ENCODE data around the gene CHD9NB. TPM values are rescaled to one million over a fixed set of nuclear protein-coding genes. Genes with fewer than 3 reads are reported as not detected.
"Not testable (repeated sequence)": the region's sequence is repeated elsewhere in the genome, so short reads cannot be mapped to it uniquely, and the experiment has no call there.

The CHD9NB gene
- total RNA-seq, 2 experiments from 2014 or later = 0.15 to 0.27 TPM

- ChIA-PET CTCF (interaction anchor here (0.9 to 1.2 kb wide), 2 partner anchors 25 to 49 kb away, joined by 3 read pairs; partner anchors contain the start of gene CHD9), POLR2A (no interaction called here)
- Mint-ChIP-seq H3K27me3 (no peaks in the 10 kb centered on the region), H3K27ac (no peak overlapping the region), H3K36me3 (ENCODE audit: low read depth) (peaks cover 2% of the 10 kb centered on the region), H3K4me1 (no peaks in the 10 kb centered on the region), H3K4me3 (no peak overlapping the region), H3K9me3 (no peaks in the 10 kb centered on the region)
- no peak for DNase-seq
These were observed 27.8 kb upstream of the CHD9NB start for GRCh38 chr16:53080345-53081031.

- DNase-seq = no peak
- H3K9me3 Mint-ChIP-seq = peaks cover 4% of the 10 kb centered on the region
- no peak overlapping the region for H3K27ac Mint-ChIP-seq
- ChIA-PET CTCF (interaction anchor here (0.6 kb wide), 1 partner anchor 489 kb away, joined by 5 read pairs; no protein-coding TSS in a partner anchor), POLR2A (no interaction called here)
- no peaks in the 10 kb centered on the region for H3K4me1 Mint-ChIP-seq
- no peaks in the 10 kb centered on the region for H3K27me3 Mint-ChIP-seq
- H3K4me3 Mint-ChIP-seq = no peak overlapping the region
- H3K36me3 Mint-ChIP-seq (ENCODE audit: low read depth) = peaks cover 7% of the 10 kb centered on the region
These were observed 26.2 kb upstream of the CHD9NB start for GRCh38 chr16:53078765-53079485.

- DNase-seq = no peak
- H3K27me3 Mint-ChIP-seq = no peaks in the 10 kb centered on the region
- H3K9me3 Mint-ChIP-seq = peaks cover 8% of the 10 kb centered on the region
- H3K4me3 Mint-ChIP-seq = no peak overlapping the region
- H3K4me1 Mint-ChIP-seq = no peaks in the 10 kb centered on the region
- ChIA-PET CTCF (interaction anchor here (0.6 kb wide), 1 partner anchor 490 kb away, joined by 5 read pairs; no protein-coding TSS in a partner anchor), POLR2A (no interaction called here)
- H3K36me3 Mint-ChIP-seq (ENCODE audit: low read depth) = peaks cover 11% of the 10 kb centered on the region
- no peak overlapping the region for H3K27ac Mint-ChIP-seq
These were observed 25.6 kb upstream of the CHD9NB start for GRCh38 chr16:53078247-53078646.

GRCh38 chr16:53075461-53075860 is 22.8 kb upstream of the CHD9NB start:
- H3K27me3 Mint-ChIP-seq, H3K4me1 Mint-ChIP-seq, CTCF ChIA-PET, POLR2A ChIA-PET, H3K4me3 Mint-ChIP-seq, H3K27ac Mint-ChIP-seq, DNase-seq: not testable (repeated sequence)
- Mint-ChIP-seq H3K36me3 (ENCODE audit: low read depth) (peaks cover 17% of the 10 kb centered on the region), H3K9me3 (peaks cover 12% of the 10 kb centered on the region)

- CTCF ChIA-PET, H3K4me3 Mint-ChIP-seq, POLR2A ChIA-PET, H3K27me3 Mint-ChIP-seq, DNase-seq, H3K27ac Mint-ChIP-seq: not testable (repeated sequence)
- Mint-ChIP-seq H3K9me3 (peaks cover 12% of the 10 kb centered on the region), H3K36me3 (ENCODE audit: low read depth) (peaks cover 17% of the 10 kb centered on the region), H3K4me1 (peaks cover 13% of the 10 kb centered on the region)
These were observed 21.6 kb upstream of the CHD9NB start for GRCh38 chr16:53074296-53074695.

GRCh38 chr16:53073022-53073421 is 20.3 kb upstream of the CHD9NB start:
- Mint-ChIP-seq H3K9me3 (peaks cover 12% of the 10 kb centered on the region), H3K4me3 (no peak overlapping the region), H3K27ac (no peak overlapping the region), H3K36me3 (ENCODE audit: low read depth) (peaks cover 17% of the 10 kb centered on the region), H3K27me3 (no peaks in the 10 kb centered on the region), H3K4me1 (peaks cover 21% of the 10 kb centered on the region)
- DNase-seq = no peak
- ChIA-PET POLR2A (no interaction called here), CTCF (no interaction called here)

GRCh38 chr16:53071748-53072301 is 19.1 kb upstream of the CHD9NB start:
- Mint-ChIP-seq H3K27ac (no peak overlapping the region), H3K4me1 (peaks cover 27% of the 10 kb centered on the region), H3K27me3 (no peaks in the 10 kb centered on the region), H3K4me3 (no peak overlapping the region), H3K9me3 (peaks cover 12% of the 10 kb centered on the region), H3K36me3 (ENCODE audit: low read depth) (peaks cover 16% of the 10 kb centered on the region)
- ChIA-PET POLR2A (interaction anchor here (0.7 kb wide), 1 partner anchor 39 kb away, joined by 3 read pairs; no protein-coding TSS in a partner anchor), CTCF (no interaction called here)
- no peak for DNase-seq

GRCh38 chr16:53069772-53070171 is 17.1 kb upstream of the CHD9NB start:
- Mint-ChIP-seq H3K27ac (no peak overlapping the region), H3K4me1 (peaks cover 42% of the 10 kb centered on the region), H3K9me3 (peaks cover 12% of the 10 kb centered on the region), H3K27me3 (no peaks in the 10 kb centered on the region), H3K36me3 (ENCODE audit: low read depth) (peaks cover 15% of the 10 kb centered on the region), H3K4me3 (no peak overlapping the region)
- ChIA-PET POLR2A (no interaction called here), CTCF (interaction anchor here (0.7 kb wide), 1 partner anchor 44 kb away, joined by 3 read pairs; no protein-coding TSS in a partner anchor)
- DNase-seq = no peak

- peaks cover 47% of the 10 kb centered on the region for H3K4me1 Mint-ChIP-seq
- H3K27me3 Mint-ChIP-seq = no peaks in the 10 kb centered on the region
- H3K27ac Mint-ChIP-seq = peak overlapping the region; percentile 33
- peak; percentile 14 for DNase-seq
- ChIA-PET CTCF (interaction anchor here (0.6 to 1.0 kb wide), 2 partner anchors 11 to 13 kb away, joined by 3 to 6 read pairs; partner anchors contain the start of gene CHD9), POLR2A (no interaction called here)
- H3K36me3 Mint-ChIP-seq (ENCODE audit: low read depth) = peaks cover 7% of the 10 kb centered on the region
- peaks cover 4% of the 10 kb centered on the region for H3K9me3 Mint-ChIP-seq
- no peak overlapping the region for H3K4me3 Mint-ChIP-seq
These were observed 15.7 kb upstream of the CHD9NB start for GRCh38 chr16:53068423-53068833.

GRCh38 chr16:53067675-53068074 is 15.0 kb upstream of the CHD9NB start:
- no peaks in the 10 kb centered on the region for H3K27me3 Mint-ChIP-seq
- H3K36me3 Mint-ChIP-seq (ENCODE audit: low read depth) = peaks cover 3% of the 10 kb centered on the region
- no peak overlapping the region for H3K4me3 Mint-ChIP-seq
- H3K9me3 Mint-ChIP-seq = no peaks in the 10 kb centered on the region
- ChIA-PET POLR2A (no interaction called here), CTCF (interaction anchor here (0.6 to 1.0 kb wide), 2 partner anchors 10 to 13 kb away, joined by 3 to 6 read pairs; partner anchors contain the start of gene CHD9)
- DNase-seq = no peak
- no peak overlapping the region for H3K27ac Mint-ChIP-seq
- peaks cover 47% of the 10 kb centered on the region for H3K4me1 Mint-ChIP-seq

GRCh38 chr16:53065461-53066061 is 12.9 kb upstream of the CHD9NB start:
- ChIA-PET POLR2A (no interaction called here), CTCF (interaction anchor here (2.2 to 3.6 kb wide), 2 partner anchors 10 to 37 kb away, joined by 6 to 22 read pairs; partner anchors contain the start of gene CHD9)
- no peaks in the 10 kb centered on the region for H3K9me3 Mint-ChIP-seq
- H3K27me3 Mint-ChIP-seq = no peaks in the 10 kb centered on the region
- no peak overlapping the region for H3K27ac Mint-ChIP-seq
- DNase-seq = no peak
- no peaks in the 10 kb centered on the region for H3K36me3 Mint-ChIP-seq (ENCODE audit: low read depth)
- H3K4me1 Mint-ChIP-seq = peaks cover 56% of the 10 kb centered on the region
- H3K4me3 Mint-ChIP-seq = no peak overlapping the region

- H3K4me1 Mint-ChIP-seq = peaks cover 46% of the 10 kb centered on the region
- no peak for DNase-seq
- no peak overlapping the region for H3K4me3 Mint-ChIP-seq
- ChIA-PET CTCF (interaction anchor here (2.2 to 3.6 kb wide), 2 partner anchors 9 to 39 kb away, joined by 6 to 22 read pairs; partner anchors contain the start of gene CHD9), POLR2A (no interaction called here)
- no peaks in the 10 kb centered on the region for H3K9me3 Mint-ChIP-seq
- no peaks in the 10 kb centered on the region for H3K36me3 Mint-ChIP-seq (ENCODE audit: low read depth)
- no peak overlapping the region for H3K27ac Mint-ChIP-seq
- H3K27me3 Mint-ChIP-seq = no peaks in the 10 kb centered on the region
These were observed 11.4 kb upstream of the CHD9NB start for GRCh38 chr16:53064081-53064578.

All from activated CD4-positive, alpha-beta T cell treated with anti-CD3 and anti-CD28 coated beads, Interleukin-2, amount 10 ng/mL, durations not matched to agents 7 days and 5 days (primary cell).